IPS-18a (cell line): ENCODE data around the gene SLC12A5.

ENCODE experiments used
- H3K27ac ChIP-seq: one replicate; pipeline ENCODE4 v1.5.1; 2013; ENCODE audit warnings: low read length
- H3K27me3 ChIP-seq: one replicate; pipeline ENCODE4 v1.6.1; 2013; ENCODE audit warnings: mild to moderate bottlenecking, low read length; ENCODE audit not compliant: control insufficient read depth, insufficient read depth
- H3K36me3 ChIP-seq: one replicate; pipeline ENCODE4 v1.6.1; 2013; ENCODE audit warnings: low read depth, low read length; ENCODE audit not compliant: control insufficient read depth
- H3K4me1 ChIP-seq: one replicate; pipeline ENCODE4 v1.6.1; 2013; ENCODE audit warnings: low read depth, low read length; ENCODE audit not compliant: control insufficient read depth
- H3K4me3 ChIP-seq: one replicate; pipeline ENCODE4 v1.5.1; 2013; ENCODE audit warnings: low read length
- H3K9ac ChIP-seq: one replicate; pipeline ENCODE4 v1.6.1; 2013; ENCODE audit warnings: mild to moderate bottlenecking, low read length, moderate library complexity
- H3K9me3 ChIP-seq: one replicate; pipeline ENCODE4 v1.6.1; 2013; ENCODE audit warnings: low read depth, low read length; ENCODE audit not compliant: control insufficient read depth

The SLC12A5 gene

GRCh38 chr20:46104262-46104661 is 75.2 kb downstream of the SLC12A5 start:
- H3K4me3 ChIP-seq = no peak overlapping the region
- no peaks in the 10 kb centered on the region for H3K4me1 ChIP-seq
- H3K27me3 ChIP-seq = no peaks in the 10 kb centered on the region
- H3K9ac ChIP-seq = no peak overlapping the region
- H3K9me3 ChIP-seq = no peaks in the 10 kb centered on the region
- H3K27ac ChIP-seq = no peak overlapping the region
- no peaks in the 10 kb centered on the region for H3K36me3 ChIP-seq

DNA sequence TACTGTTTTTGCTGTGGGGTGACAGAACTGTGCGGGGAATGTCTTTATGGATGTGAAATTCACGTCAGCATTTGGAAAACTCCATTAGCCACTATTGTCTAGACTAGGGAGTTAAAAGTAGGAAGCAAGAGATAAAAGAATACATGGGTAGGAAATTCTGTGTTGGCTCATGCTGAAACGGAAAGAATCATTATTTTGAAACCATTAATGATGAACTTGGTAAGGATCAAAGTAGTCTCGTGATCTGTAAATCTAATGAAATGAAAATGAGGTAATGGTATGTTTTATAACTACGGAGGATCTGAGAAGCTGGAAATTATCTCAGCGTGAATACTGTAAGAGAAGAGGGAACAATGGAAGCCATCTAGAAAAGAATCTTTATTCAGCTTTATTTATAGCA is 78.0 kb downstream of the SLC12A5 start:
- no peaks in the 10 kb centered on the region for H3K27me3 ChIP-seq
- no peak overlapping the region for H3K9ac ChIP-seq
- H3K27ac ChIP-seq = no peak overlapping the region

GRCh38 chr20:46108435-46108841 is 79.4 kb downstream of the SLC12A5 start:
- Histone ChIP-seq H3K36me3 (no peaks in the 10 kb centered on the region), H3K9ac (no peak overlapping the region), H3K4me3 (no peak overlapping the region), H3K27ac (no peak overlapping the region), H3K4me1 (no peaks in the 10 kb centered on the region), H3K27me3 (no peaks in the 10 kb centered on the region), H3K9me3 (no peaks in the 10 kb centered on the region)

More for the DNA sequence above, 78.0 kb downstream of the SLC12A5 start:
- no peaks in the 10 kb centered on the region for H3K4me1 ChIP-seq
- H3K4me3 ChIP-seq = no peak overlapping the region
- H3K36me3 ChIP-seq = no peaks in the 10 kb centered on the region
- H3K9me3 ChIP-seq = no peaks in the 10 kb centered on the region

DNA sequence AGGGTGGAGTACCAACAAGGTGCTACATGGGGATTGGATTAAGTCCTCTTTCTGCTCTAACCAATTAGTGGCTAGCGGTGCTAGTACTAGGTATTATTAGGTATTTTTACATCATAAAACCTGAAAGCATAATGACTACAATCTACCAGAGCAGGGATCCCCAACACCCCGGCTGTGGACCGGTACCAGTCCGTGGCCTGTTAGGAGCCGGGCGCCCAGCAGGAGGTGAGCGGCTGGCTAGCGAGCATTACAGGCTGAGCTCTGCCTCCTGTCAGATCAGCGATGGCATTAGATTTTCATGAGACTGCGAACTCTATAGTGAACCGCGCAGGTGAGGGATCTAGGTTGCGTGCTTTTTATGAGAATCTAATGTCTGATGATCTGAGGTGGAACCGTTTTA is 80.0 kb downstream of the SLC12A5 start:
- Histone ChIP-seq H3K27me3 (no peaks in the 10 kb centered on the region), H3K36me3 (no peaks in the 10 kb centered on the region), H3K9ac (no peak overlapping the region), H3K4me1 (no peaks in the 10 kb centered on the region), H3K4me3 (no peak overlapping the region), H3K9me3 (no peaks in the 10 kb centered on the region), H3K27ac (no peak overlapping the region)
